Measurements from ENCODE around the gene CD164L2. TPM values are rescaled to one million over a fixed set of nuclear protein-coding genes. Genes with fewer than 3 reads are reported as not detected.

Gene CD164L2
- total RNA-seq, 1 donor from 2014 or later = not detected

DNA sequence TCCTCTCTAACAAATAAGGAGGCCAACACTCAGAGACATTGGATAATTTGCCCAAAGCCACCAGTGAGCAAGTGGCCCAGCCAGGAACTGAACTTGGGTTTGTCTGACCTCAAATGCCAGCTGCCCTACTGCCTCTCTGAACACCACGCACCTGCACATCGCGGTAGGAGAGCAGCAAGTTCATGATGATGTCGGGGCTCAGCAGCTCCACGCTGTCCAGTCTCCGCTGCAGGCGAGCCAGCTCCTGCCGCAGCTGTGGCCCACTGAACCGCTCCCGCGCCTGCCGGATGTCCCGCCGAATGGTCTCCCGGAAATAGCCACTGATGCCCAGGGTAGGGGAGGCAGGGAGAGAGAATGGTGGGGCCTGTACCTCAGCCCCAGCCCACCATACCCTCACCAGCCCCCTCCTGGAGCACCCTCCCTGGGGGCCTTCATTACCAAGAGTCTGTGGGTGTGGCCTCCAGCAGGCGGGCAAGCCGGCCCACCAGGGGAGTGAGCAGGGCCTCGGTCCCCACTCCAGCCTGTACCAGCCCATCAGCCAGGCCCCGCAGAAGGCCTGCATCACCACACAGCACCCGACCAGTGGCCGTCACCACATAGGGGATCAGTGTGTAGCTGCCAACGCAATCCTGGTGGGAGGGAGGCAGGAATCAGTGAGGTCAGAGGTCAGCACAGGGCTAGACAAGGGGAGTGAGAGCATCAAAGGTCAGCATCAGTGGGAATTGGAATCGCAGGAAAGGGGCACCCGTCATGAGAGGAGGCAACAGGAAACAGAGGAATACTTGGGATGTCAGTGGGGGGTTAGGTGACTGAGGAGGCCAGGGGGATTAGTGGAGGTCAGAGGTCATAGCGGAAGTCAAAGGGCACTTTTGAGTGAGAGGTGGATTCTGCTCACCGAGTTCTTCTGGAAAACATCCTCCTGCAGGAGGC lies 19.1 kb downstream of the CD164L2 start:
- no peak for DNase-seq
- intact Hi-C loops (cut with micrococcal nuclease) = no loop called here
- H3K4me3 ChIP-seq = peak overlapping the region; percentile 91
- H3K36me3 ChIP-seq = peaks cover 61% of the 10 kb centered on the region
- H3K4me1 ChIP-seq = peaks cover 65% of the 10 kb centered on the region
- peak overlapping the region; percentile 100 for H3K27ac ChIP-seq (replicated peaks)
- no peaks in the 10 kb centered on the region for H3K27me3 ChIP-seq (ENCODE audit: low read depth)
- TF ChIP-seq, protein P1, sequence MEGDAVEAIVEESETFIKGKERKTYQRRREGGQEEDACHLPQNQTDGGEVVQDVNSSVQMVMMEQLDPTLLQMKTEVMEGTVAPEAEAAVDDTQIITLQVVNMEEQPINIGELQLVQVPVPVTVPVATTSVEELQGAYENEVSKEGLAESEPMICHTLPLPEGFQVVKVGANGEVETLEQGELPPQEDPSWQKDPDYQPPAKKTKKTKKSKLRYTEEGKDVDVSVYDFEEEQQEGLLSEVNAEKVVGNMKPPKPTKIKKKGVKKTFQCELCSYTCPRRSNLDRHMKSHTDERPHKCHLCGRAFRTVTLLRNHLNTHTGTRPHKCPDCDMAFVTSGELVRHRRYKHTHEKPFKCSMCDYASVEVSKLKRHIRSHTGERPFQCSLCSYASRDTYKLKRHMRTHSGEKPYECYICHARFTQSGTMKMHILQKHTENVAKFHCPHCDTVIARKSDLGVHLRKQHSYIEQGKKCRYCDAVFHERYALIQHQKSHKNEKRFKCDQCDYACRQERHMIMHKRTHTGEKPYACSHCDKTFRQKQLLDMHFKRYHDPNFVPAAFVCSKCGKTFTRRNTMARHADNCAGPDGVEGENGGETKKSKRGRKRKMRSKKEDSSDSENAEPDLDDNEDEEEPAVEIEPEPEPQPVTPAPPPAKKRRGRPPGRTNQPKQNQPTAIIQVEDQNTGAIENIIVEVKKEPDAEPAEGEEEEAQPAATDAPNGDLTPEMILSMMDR (IDR thresholded peaks at IDR 0.05; ENCODE audit: borderline replicate concordance) = no peak
- no peaks in the 10 kb centered on the region for H3K9me3 ChIP-seq (replicated peaks)

- intact Hi-C loops (cut with micrococcal nuclease) = no loop called here
- H3K4me1 ChIP-seq = peaks cover 59% of the 10 kb centered on the region
Observed at GRCh38 chr1:27361553-27361952, 21.6 kb downstream of the CD164L2 start.

GRCh38 chr1:27361044-27361402 lies 22.1 kb downstream of the CD164L2 start:
- intact Hi-C loops (cut with micrococcal nuclease) = no loop called here
- Histone ChIP-seq H3K36me3 (peaks cover 91% of the 10 kb centered on the region), H3K4me3 (peak overlapping the region; percentile 59), H3K4me1 (peaks cover 56% of the 10 kb centered on the region), H3K9me3 (replicated peaks) (no peaks in the 10 kb centered on the region), H3K27me3 (ENCODE audit: low read depth) (no peaks in the 10 kb centered on the region), H3K27ac (replicated peaks) (no peak overlapping the region)
- TF ChIP-seq, protein P1 (IDR thresholded peaks at IDR 0.05; ENCODE audit: borderline replicate concordance) = no peak
- DNase-seq = no peak

More at GRCh38 chr1:27361553-27361952, 21.6 kb downstream of the CD164L2 start:
- TF ChIP-seq, protein P1 (IDR thresholded peaks at IDR 0.05; ENCODE audit: borderline replicate concordance) = no peak
- no peaks in the 10 kb centered on the region for H3K9me3 ChIP-seq (replicated peaks)
- no peak overlapping the region for H3K27ac ChIP-seq (replicated peaks)
- no peak for DNase-seq
- no peaks in the 10 kb centered on the region for H3K27me3 ChIP-seq (ENCODE audit: low read depth)
- no peak overlapping the region for H3K4me3 ChIP-seq
- H3K36me3 ChIP-seq = peaks cover 86% of the 10 kb centered on the region

DNA sequence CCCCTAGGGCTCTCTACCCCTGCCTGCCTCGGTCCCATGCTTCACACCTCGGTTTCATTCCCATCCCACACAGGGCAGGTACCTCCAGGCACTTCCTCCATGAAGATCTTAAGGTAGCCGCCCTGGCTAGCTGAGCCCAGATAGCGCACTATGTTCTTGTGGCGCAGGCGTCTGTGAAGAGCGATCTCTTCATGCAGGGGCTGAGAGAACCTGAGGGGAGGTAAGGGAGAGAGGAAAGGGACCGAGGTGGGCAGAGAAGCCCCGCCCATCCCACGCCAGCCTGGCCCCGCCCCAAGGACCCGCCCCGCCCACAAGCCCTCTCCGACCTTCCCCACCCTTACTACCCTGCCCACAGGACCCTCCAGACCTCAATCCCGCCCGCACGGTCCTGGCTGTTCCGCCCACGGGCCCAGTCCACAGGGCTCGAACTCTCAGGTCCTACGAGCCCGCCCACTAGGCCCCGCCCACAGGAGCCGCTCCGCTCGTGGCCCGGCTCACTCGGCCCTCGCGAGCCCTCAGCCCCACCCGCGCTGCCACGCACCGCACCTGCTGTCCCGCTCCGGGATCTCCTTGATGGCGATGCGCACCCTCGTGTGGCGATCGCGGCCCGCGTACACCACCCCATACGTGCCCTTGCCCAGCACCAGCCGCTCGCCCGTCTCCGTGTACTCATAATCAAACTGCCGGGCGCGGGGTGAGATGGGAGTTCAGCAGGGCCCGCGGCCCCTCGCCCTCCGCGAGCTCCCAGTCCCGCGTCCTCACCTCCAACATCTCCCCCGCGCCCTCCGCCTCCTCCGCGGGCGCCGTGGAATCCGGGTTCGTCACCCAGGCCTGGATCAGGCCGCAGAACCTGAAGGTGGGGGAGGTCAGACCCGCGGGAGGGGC lies 22.7 kb downstream of the CD164L2 start:
- no peak for DNase-seq
- H3K27me3 ChIP-seq (ENCODE audit: low read depth) = no peaks in the 10 kb centered on the region
- intact Hi-C loops (cut with micrococcal nuclease) = no loop called here
- peak overlapping the region; percentile 59 for H3K4me3 ChIP-seq
- no peak overlapping the region for H3K27ac ChIP-seq (replicated peaks)
- H3K36me3 ChIP-seq = peaks cover 98% of the 10 kb centered on the region
- peaks cover 54% of the 10 kb centered on the region for H3K4me1 ChIP-seq
- TF ChIP-seq, protein P1 (IDR thresholded peaks at IDR 0.05; ENCODE audit: borderline replicate concordance) = no peak
- H3K9me3 ChIP-seq (replicated peaks) = no peaks in the 10 kb centered on the region

- intact Hi-C loops (cut with micrococcal nuclease) = no loop called here
- no peak for DNase-seq
- no peaks in the 10 kb centered on the region for H3K9me3 ChIP-seq (replicated peaks)
- peaks cover 100% of the 10 kb centered on the region for H3K36me3 ChIP-seq
- peak overlapping the region; percentile 59 for H3K4me3 ChIP-seq
- no peaks in the 10 kb centered on the region for H3K27me3 ChIP-seq (ENCODE audit: low read depth)
- peaks cover 48% of the 10 kb centered on the region for H3K4me1 ChIP-seq
- TF ChIP-seq, protein P1 (IDR thresholded peaks at IDR 0.05; ENCODE audit: borderline replicate concordance) = no peak
- H3K27ac ChIP-seq (replicated peaks) = no peak overlapping the region
Observed at GRCh38 chr1:27359822-27360158, 23.3 kb downstream of the CD164L2 start.
